Measurements from ENCODE around the gene CNTN1.

CNTN1 gene

DNA sequence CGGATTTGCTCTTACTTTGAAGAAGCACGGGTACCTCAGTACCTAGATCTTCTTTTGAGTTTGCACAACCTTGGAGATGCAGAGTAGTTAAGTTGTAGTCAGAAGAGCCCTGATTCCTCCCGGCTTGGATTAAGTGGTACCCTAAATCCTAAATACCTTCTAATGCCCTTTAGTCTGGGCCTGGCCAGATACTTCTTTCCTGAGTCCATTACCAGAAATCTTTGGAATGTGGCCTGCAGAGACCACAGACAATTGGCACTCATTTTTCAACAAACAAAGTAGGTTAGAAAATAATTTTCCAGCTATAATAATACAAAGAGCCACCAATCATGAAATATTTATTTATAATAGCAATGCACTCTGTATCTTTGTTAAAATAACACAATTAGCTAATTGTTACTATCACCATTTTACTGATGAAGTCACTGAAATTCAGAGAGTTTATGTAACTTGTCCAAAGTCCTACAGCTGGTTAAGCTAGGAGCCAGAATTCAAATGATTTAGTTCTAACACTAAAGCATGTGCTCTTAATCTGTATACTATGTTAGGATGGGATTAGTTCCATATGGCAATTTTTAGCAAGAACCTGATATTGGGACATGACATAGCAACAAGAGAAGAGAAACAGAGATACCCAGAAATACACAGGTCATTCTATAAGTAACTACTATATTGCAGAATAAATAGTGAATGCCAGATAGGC is 363.8 kb downstream of the CNTN1 start:
- TF ChIP-seq, protein P1, sequence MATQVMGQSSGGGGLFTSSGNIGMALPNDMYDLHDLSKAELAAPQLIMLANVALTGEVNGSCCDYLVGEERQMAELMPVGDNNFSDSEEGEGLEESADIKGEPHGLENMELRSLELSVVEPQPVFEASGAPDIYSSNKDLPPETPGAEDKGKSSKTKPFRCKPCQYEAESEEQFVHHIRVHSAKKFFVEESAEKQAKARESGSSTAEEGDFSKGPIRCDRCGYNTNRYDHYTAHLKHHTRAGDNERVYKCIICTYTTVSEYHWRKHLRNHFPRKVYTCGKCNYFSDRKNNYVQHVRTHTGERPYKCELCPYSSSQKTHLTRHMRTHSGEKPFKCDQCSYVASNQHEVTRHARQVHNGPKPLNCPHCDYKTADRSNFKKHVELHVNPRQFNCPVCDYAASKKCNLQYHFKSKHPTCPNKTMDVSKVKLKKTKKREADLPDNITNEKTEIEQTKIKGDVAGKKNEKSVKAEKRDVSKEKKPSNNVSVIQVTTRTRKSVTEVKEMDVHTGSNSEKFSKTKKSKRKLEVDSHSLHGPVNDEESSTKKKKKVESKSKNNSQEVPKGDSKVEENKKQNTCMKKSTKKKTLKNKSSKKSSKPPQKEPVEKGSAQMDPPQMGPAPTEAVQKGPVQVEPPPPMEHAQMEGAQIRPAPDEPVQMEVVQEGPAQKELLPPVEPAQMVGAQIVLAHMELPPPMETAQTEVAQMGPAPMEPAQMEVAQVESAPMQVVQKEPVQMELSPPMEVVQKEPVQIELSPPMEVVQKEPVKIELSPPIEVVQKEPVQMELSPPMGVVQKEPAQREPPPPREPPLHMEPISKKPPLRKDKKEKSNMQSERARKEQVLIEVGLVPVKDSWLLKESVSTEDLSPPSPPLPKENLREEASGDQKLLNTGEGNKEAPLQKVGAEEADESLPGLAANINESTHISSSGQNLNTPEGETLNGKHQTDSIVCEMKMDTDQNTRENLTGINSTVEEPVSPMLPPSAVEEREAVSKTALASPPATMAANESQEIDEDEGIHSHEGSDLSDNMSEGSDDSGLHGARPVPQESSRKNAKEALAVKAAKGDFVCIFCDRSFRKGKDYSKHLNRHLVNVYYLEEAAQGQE (IDR thresholded peaks at IDR 0.05; ENCODE audit: insufficient read depth in 1 of 2, low read depth in 2 of 2, low read length in 2 of 2), result no peak
- no peak for TF ChIP-seq SIN3A (IDR thresholded peaks at IDR 0.05; ENCODE audit: borderline replicate concordance, insufficient read depth, low read length)
- TF ChIP-seq POLR2AphosphoS5 (IDR thresholded peaks at IDR 0.05; ENCODE audit: low read depth, low read length), result no peak
- no peak for TF ChIP-seq TAF1 (IDR thresholded peaks at IDR 0.05; ENCODE audit: borderline replicate concordance, insufficient read depth, low read length)
- TF ChIP-seq FOXP2 (optimal IDR thresholded peaks at IDR 0.05; ENCODE audit: borderline replicate concordance, extremely low read depth, extremely low read length, insufficient read depth), result no peak

DNA sequence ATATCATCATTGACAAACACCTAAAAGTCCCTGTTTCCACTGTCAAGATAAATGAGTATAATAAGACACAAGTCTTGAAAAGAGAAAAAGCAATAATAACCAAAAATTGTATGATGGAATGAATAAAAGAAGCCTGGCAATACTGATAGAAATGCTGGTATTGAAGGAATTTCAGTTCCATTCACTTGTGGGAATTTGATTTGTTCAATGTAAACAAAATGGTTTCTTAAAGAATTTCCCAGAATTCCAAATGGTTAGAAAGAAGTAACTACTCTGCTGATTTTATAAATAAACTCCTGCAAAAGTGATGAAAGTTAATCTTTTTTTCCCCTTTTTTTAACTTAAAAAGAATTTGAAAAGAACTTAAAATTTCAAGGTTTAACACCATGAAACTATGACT is 366.0 kb downstream of the CNTN1 start:
- TF ChIP-seq, protein P1 (IDR thresholded peaks at IDR 0.05; ENCODE audit: insufficient read depth in 1 of 2, low read depth in 2 of 2, low read length in 2 of 2), result no peak
- TF ChIP-seq TAF1 (IDR thresholded peaks at IDR 0.05; ENCODE audit: borderline replicate concordance, insufficient read depth, low read length) (no peak), SIN3A (IDR thresholded peaks at IDR 0.05; ENCODE audit: borderline replicate concordance, insufficient read depth, low read length) (no peak), POLR2AphosphoS5 (IDR thresholded peaks at IDR 0.05; ENCODE audit: low read depth, low read length) (no peak), FOXP2 (optimal IDR thresholded peaks at IDR 0.05; ENCODE audit: borderline replicate concordance, extremely low read depth, extremely low read length, insufficient read depth) (no peak)

DNA sequence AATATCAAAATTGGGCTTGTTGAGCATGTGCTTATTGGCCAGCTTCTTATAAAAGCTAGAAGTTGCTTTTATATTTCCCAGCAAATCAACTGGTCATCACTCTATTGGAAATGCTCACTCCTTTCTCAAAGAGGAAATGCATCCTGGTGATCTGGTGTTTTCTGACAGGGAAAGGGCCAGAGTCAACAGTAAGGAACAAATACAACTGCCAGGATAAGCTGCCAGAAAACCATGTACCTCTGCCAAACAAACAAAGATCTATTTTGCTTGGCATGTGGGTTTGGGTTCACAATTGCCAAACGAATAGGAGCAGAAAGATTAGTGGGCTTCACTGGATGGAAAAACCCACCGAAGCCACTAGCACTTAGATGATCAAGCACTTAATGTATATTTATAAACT is 369.0 kb downstream of the CNTN1 start:
- TF ChIP-seq SIN3A (IDR thresholded peaks at IDR 0.05; ENCODE audit: borderline replicate concordance, insufficient read depth, low read length), result no peak
- TF ChIP-seq POLR2AphosphoS5 (IDR thresholded peaks at IDR 0.05; ENCODE audit: low read depth, low read length), result no peak
- no peak for TF ChIP-seq TAF1 (IDR thresholded peaks at IDR 0.05; ENCODE audit: borderline replicate concordance, insufficient read depth, low read length)
- TF ChIP-seq FOXP2 (optimal IDR thresholded peaks at IDR 0.05; ENCODE audit: borderline replicate concordance, extremely low read depth, extremely low read length, insufficient read depth), result no peak
- TF ChIP-seq, protein P1 (IDR thresholded peaks at IDR 0.05; ENCODE audit: insufficient read depth in 1 of 2, low read depth in 2 of 2, low read length in 2 of 2), result no peak

DNA sequence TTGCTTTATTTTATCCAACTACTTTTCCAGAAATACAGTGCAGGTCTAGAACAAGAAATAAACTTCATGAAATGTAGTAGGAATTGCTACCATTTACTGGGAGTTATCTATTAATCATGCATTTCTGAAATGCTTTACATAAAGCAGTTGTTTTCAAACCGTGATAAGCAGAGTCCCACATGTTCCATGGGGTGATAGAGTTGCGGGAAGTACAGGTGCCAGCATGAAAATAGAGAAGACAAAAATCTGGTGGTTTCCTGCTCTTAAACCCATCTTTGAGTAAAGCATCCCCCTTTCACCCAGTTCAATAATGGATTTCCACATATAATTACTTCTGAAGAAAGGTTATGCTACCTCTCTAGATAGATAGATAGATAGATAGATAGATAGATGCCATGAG is 372.2 kb downstream of the CNTN1 start:
- no peak for TF ChIP-seq POLR2AphosphoS5 (IDR thresholded peaks at IDR 0.05; ENCODE audit: low read depth, low read length)
- no peak for TF ChIP-seq FOXP2 (optimal IDR thresholded peaks at IDR 0.05; ENCODE audit: borderline replicate concordance, extremely low read depth, extremely low read length, insufficient read depth)
- no peak for TF ChIP-seq TAF1 (IDR thresholded peaks at IDR 0.05; ENCODE audit: borderline replicate concordance, insufficient read depth, low read length)
- TF ChIP-seq, protein P1 (IDR thresholded peaks at IDR 0.05; ENCODE audit: insufficient read depth in 1 of 2, low read depth in 2 of 2, low read length in 2 of 2), result no peak
- no peak for TF ChIP-seq SIN3A (IDR thresholded peaks at IDR 0.05; ENCODE audit: borderline replicate concordance, insufficient read depth, low read length)

All from PFSK-1 (cell line).